Liver (tissue), 3 donors: ENCODE results near the gene POLR3A.

Experiments
- CTCF ChIP-seq: fragments of 150-350 bp; IDR thresholded peaks from 2 replicates; pipeline ENCODE4 v1.5.1; 2017; ENCODE audit warnings: improper control_type of control experiment, low read depth, low read length; ENCODE audit not compliant: missing input control
- JUND ChIP-seq, 2 donors: IDR thresholded peaks; 2 replicates each; pipeline ENCODE4 v1.6.1; 2016; ENCODE audit warnings: antibody characterized with exemption in 2 of 2
- ZBTB33 ChIP-seq: IDR thresholded peaks from 2 replicates; pipeline ENCODE4 v1.6.1; 2016; ENCODE audit warnings: antibody characterized with exemption
- donor health status: healthy.
- donor health status: healthy.

GRCh38 chr10:77984986-77985385, 44.3 kb downstream of the POLR3A start:
- TF ChIP-seq CTCF, result no peak
- no peak for TF ChIP-seq ZBTB33
- no peak for TF ChIP-seq JUND (IDR thresholded peaks at IDR 0.05)
